OCI-LY7 (cell line): ENCODE results near the gene GMPR2. TPM values are rescaled to one million over a fixed set of nuclear protein-coding genes. Genes with fewer than 3 reads are reported as not detected.

Experiments used
- BruUV-seq: library from RNA; stranded (reverse); fragments of 400-500 nt; replicated peaks from 2 replicates; lab custom pipeline; 2021; lab: Mats Ljungman, UMichigan
- CTCF ChIA-PET: fragments of 300-600 bp; sonication (Branson Sonifier 250); formaldehyde crosslinking; loops from one replicate; lab custom pipeline; 2022; ENCODE audit warnings: antibody characterized with exemption; ENCODE audit not compliant: unreplicated experiment; lab: Charles Lee
- POLR2A ChIA-PET: fragments of 300-600 bp; sonication (Branson Sonifier 250); formaldehyde crosslinking; loops from one replicate; lab custom pipeline; 2022; ENCODE audit warnings: antibody characterized with exemption; lab: Charles Lee
- DNase-seq: peaks from one replicate; pipeline ENCODE4 v3.0.0-alpha.2; 2015; ENCODE audit warnings: low spot score
- H2AFZ ChIP-seq: fragments of 200-600 bp; sonication (generic), shearing (Covaris generic); 2 replicates; pipeline ENCODE4 v1.6.1; 2014; ENCODE audit warnings: mild to moderate bottlenecking, antibody characterized with exemption, low read length, moderate library complexity
- H3K27ac ChIP-seq: fragments of 200-600 bp; sonication (generic); 2 replicates; pipeline ENCODE4 v1.5.1; 2014; ENCODE audit warnings: mixed run types, low read depth, mild to moderate bottlenecking, moderate library complexity, low read length, inconsistent platforms; ENCODE audit not compliant: poor library complexity, severe bottlenecking
- H3K36me3 ChIP-seq: fragments of 200-600 bp; sonication (generic); 2 replicates; pipeline ENCODE4 v1.6.1; 2014; ENCODE audit warnings: mild to moderate bottlenecking, antibody characterized with exemption, low read length, moderate library complexity, mixed read lengths; ENCODE audit not compliant: insufficient read depth
- H3K4me1 ChIP-seq: fragments of 200-600 bp; sonication (generic); 2 replicates; pipeline ENCODE4 v1.5.1; 2014; ENCODE audit warnings: mild to moderate bottlenecking, low read length; ENCODE audit not compliant: insufficient read depth, poor library complexity, severe bottlenecking
- H3K4me2 ChIP-seq: fragments of 200-600 bp; sonication (generic); 2 replicates; pipeline ENCODE4 v1.6.1; 2014; ENCODE audit warnings: mild to moderate bottlenecking, low read length
- H3K4me3 ChIP-seq: fragments of 200-600 bp; sonication (generic); 2 replicates; pipeline ENCODE4 v1.5.1; 2014; ENCODE audit warnings: mild to moderate bottlenecking, low read depth, low read length; ENCODE audit not compliant: poor library complexity, severe bottlenecking
- H3K79me2 ChIP-seq: fragments of 200-600 bp; sonication (generic); 2 replicates; pipeline ENCODE4 v1.6.1; 2016; ENCODE audit warnings: low read depth, mild to moderate bottlenecking, low read length, moderate library complexity, mixed read lengths; ENCODE audit not compliant: insufficient read depth
- H3K9me2 ChIP-seq: fragments of 200-600 bp; sonication (generic); 2 replicates; pipeline ENCODE4 v1.6.1; 2016; ENCODE audit warnings: mild to moderate bottlenecking, low read length, mixed read lengths; ENCODE audit not compliant: insufficient read depth
- H3K9me3 ChIP-seq: fragments of 200-600 bp; sonication (generic); 2 replicates; pipeline ENCODE4 v1.6.1; 2014; ENCODE audit warnings: mild to moderate bottlenecking, mixed run types, low read length, mixed read lengths
- H4K20me1 ChIP-seq: fragments of 200-600 bp; sonication (generic); 2 replicates; pipeline ENCODE4 v1.6.1; 2014; ENCODE audit warnings: mild to moderate bottlenecking, antibody characterized with exemption, low read length, moderate library complexity, mixed read lengths; ENCODE audit not compliant: insufficient read depth
- EZH2phosphoT487 ChIP-seq: fragments of 200-600 bp; sonication (generic); IDR thresholded peaks from 2 replicates; pipeline ENCODE4 v1.6.1; 2018; ENCODE audit warnings: low read depth, borderline replicate concordance, mild to moderate bottlenecking, mixed run types, antibody characterized with exemption, low read length, moderate library complexity, mixed read lengths
- intact Hi-C: fragments of 100-400 bp; cut with micrococcal nuclease; formaldehyde crosslinking; loops from one replicate; pipeline ENCODE4 v1.10.0; 2022; ENCODE audit not compliant: unreplicated experiment
- total RNA-seq, 2 experiments: library from RNA; depleted of rRNA in 1 of 2; stranded (reverse); fragments of >200 nt in 1 of 2; shearing (Covaris generic) in 1 of 2; gene quantifications; 2 replicates each; pipeline ENCODE4 v1.2.3, GENCODE V29; 2014 to 2022
- TF ChIP-seq, protein P1 (sequence below): fragments of 200-600 bp; sonication (generic); conservative IDR thresholded peaks from 2 replicates; pipeline ENCODE4 v1.5.1; 2014; ENCODE audit warnings: mild to moderate bottlenecking, antibody characterized with exemption, low read length, moderate library complexity, mixed read lengths

Gene GMPR2
- total RNA-seq, 2 experiments from 2014 or later: 51.4 to 62.3 TPM

DNA sequence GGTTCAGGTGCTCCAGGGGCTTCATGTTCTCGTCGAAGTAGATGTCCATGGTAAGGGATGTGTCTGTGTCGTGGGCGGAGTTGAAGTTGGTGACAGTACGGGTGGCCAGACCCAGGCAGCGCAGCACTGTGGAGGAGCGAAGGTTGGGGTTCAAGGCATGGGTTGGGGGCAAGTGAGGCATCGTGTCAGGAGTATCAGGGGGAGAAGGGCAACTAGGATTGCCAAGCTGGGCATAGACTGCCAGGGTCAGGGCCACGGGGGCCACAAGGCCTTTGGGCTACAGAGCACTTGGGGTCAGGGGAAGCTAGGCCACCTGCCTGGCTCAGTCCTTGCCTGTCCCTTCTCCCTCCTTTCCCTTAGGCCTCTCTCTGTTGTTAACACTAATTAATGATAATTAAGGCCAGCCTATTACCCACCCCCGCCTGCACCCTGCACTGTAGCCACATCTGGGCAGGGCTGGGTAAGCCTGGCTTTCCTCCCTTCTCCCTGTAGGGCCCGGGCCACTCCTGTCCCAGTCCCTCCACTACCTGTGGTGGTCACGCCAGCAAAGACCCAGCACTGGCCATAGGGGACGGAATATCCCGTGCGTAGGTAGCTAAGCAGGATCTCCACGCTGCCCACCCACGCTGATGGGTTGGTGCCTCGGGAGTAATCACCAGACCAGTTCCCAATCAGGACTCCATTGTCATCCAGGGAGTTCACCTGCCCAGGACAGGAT, 26.0 kb downstream of the GMPR2 start:
- Histone ChIP-seq H3K9me2 (no peaks in the 10 kb centered on the region), H3K4me3 (no peak overlapping the region), H2AFZ (no peak overlapping the region), H3K4me2 (no peak overlapping the region), H3K4me1 (peaks cover 3% of the 10 kb centered on the region), H4K20me1 (no peaks in the 10 kb centered on the region), H3K79me2 (no peaks in the 10 kb centered on the region), H3K9me3 (no peaks in the 10 kb centered on the region), H3K36me3 (no peaks in the 10 kb centered on the region), H3K27ac (no peak overlapping the region)
- BruUV-seq: no TSS peak
- TF ChIP-seq EZH2phosphoT487: no peak
- TF ChIP-seq, protein P1, sequence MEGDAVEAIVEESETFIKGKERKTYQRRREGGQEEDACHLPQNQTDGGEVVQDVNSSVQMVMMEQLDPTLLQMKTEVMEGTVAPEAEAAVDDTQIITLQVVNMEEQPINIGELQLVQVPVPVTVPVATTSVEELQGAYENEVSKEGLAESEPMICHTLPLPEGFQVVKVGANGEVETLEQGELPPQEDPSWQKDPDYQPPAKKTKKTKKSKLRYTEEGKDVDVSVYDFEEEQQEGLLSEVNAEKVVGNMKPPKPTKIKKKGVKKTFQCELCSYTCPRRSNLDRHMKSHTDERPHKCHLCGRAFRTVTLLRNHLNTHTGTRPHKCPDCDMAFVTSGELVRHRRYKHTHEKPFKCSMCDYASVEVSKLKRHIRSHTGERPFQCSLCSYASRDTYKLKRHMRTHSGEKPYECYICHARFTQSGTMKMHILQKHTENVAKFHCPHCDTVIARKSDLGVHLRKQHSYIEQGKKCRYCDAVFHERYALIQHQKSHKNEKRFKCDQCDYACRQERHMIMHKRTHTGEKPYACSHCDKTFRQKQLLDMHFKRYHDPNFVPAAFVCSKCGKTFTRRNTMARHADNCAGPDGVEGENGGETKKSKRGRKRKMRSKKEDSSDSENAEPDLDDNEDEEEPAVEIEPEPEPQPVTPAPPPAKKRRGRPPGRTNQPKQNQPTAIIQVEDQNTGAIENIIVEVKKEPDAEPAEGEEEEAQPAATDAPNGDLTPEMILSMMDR: no peak
- no peak for DNase-seq
- intact Hi-C loops: no loop called here
- ChIA-PET POLR2A (no interaction called here), CTCF (no interaction called here)

- H3K4me3 ChIP-seq: no peak overlapping the region
- no peaks in the 10 kb centered on the region for H3K9me2 ChIP-seq
- H3K4me1 ChIP-seq: peaks cover 9% of the 10 kb centered on the region
- H3K4me2 ChIP-seq: no peak overlapping the region
- no peak overlapping the region for H2AFZ ChIP-seq
- H3K9me3 ChIP-seq: no peaks in the 10 kb centered on the region
- H3K36me3 ChIP-seq: no peaks in the 10 kb centered on the region
- TF ChIP-seq EZH2phosphoT487: no peak
- TF ChIP-seq, protein P1: no peak
- no peaks in the 10 kb centered on the region for H3K79me2 ChIP-seq
- POLR2A ChIA-PET: no interaction called here
- no peak for DNase-seq
- no peak overlapping the region for H3K27ac ChIP-seq
- no peaks in the 10 kb centered on the region for H4K20me1 ChIP-seq
- CTCF ChIA-PET: interaction anchor here (0.6 kb wide), 1 partner anchor 41 kb away, joined by 3 read pairs; no protein-coding TSS in a partner anchor
- intact Hi-C loops: no loop called here
- BruUV-seq: no TSS peak
Measured at GRCh38 chr14:24259282-24260025, 26.7 kb downstream of the GMPR2 start.
